OCI-LY1 (cell line): ENCODE results near the gene MAPK8IP1.

Experiments
- CTCF ChIP-seq: fragments of 200-600 bp; sonication (generic), shearing (Covaris generic); IDR thresholded peaks from 2 replicates; pipeline ENCODE4 v1.5.1; 2017; ENCODE audit warnings: mild to moderate bottlenecking, antibody characterized with exemption, low read length, moderate library complexity, mixed read lengths
- EZH2 ChIP-seq: fragments of 200-600 bp; sonication (generic), shearing (Covaris generic); IDR thresholded peaks from 2 replicates; pipeline ENCODE4 v1.8.0; 2017; ENCODE audit warnings: borderline replicate concordance, mixed run types, mild to moderate bottlenecking, antibody characterized with exemption, low read length, moderate library complexity, mixed read lengths

- TF ChIP-seq CTCF (no peak), EZH2 (no peak)
Observed at GRCh38 chr11:45906096-45906682, 20.7 kb downstream of the MAPK8IP1 start.
